Smooth muscle cell of the brain vasculature (primary cell): ENCODE results near the gene NLRP5.
"Not testable (repeated sequence)": the region's sequence is repeated elsewhere in the genome, so short reads cannot be mapped to it uniquely, and the experiment has no call there.

ENCODE experiments used
- DNase-seq: peaks from one replicate; pipeline ENCODE4 v3.0.0-alpha.2; 2012; ENCODE audit warnings: low read depth, low spot score

Gene NLRP5

GRCh38 chr19:56098237-56098636, 111.7 kb downstream of the NLRP5 start:
- not testable (repeated sequence) for DNase-seq

DNA sequence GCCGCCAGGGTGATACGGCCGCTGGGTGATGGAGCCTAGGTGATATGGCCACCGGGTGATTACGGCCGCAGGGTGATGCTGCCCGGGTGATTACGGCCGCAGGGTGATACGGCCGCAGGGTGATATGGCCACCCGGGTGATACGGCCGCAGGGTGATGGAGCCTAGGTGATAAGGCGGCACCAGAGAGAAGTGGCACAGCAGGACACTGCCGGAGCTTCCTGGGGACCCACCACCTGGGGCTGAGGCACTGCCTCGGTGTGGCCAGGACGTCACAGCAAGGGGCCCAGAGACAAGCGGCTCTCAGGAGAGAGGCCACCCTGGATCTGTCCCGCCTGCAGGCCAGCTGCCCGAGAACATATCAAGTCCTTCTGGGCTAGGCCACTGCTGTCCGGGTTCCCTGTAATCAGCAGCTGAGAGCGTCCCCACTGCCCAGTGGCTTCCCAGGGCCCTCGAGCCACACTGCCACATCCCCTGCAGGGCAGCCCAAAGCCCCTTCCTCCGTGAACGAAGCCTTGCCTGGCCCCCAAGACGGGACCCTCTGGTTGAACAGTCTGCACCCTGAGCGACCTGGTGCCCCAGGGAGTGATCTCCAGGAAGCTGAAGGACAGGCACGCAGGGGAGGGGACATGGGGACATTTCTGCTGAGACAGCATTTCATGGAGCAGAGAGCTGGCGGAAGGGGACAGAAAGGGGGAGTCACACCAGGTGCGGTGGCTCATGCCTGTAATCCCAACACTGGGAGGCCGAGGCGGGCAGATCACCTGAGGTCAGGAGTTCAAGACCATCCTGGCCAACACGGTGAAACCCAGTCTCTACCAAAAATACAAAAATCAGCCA, 112.4 kb downstream of the NLRP5 start:
- no peak for DNase-seq

DNA sequence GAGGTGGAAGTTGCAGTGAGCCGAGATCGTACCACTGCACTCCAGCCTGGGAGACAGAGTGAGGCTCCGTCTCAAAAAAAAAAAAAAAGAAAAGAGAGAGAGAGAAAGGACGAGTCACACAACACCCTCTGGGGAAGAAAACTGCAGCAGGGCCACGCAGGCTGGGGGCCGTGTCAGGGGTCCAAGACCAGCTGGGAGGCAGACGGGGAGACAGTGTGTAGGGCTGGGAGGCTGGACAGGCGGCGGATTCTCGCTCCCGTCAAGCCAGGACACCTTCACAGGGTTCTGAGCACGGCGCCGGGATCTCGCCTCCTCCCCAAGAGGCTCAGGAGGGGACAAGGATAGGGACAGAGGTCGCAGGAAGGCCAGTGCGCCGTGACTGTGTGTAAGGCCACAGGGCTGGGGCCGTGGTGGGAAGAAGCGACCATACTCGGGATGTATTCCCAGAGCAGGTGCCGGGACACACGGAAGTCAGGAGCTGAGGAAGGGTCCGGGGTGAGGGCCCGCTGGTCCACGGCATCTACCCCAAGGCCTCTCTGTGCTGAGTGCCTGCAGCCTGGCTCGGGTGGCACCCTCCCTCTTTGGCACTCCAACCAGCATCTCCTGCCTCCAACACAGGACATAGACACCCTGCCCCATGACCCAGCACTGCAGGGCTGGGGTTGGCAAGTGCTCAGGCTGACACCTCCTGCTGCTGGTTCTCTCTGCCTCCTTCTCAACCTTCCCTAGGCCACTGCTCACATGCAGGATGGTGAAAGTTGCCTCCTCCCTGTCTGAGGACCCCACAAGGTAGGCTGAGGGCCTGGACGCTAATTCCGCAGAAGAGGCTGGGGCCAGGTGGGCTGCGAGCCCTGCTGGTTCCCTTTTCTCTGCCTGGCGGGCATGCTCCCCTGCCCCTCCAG, 113.3 kb downstream of the NLRP5 start:
- DNase-seq, result no peak

DNA sequence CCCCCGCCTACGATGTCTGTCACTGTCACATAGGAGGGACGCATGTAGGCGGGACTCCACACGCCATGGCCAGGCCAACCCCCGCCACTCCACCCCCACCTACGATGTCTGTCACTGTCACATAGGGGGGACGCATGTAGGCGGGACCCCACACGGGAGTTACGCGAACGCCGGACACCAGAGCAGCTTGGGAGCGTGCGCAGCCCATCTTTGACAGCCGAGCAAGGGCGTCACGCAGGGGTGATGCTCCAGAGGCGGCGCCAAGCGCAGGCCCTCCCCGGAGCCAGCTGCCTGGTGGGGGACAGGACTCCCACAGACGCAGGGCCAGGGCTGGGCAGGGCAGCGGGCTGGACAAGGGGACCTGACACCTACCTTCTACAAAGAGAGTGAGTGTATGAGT, 114.5 kb downstream of the NLRP5 start:
- no peak for DNase-seq

- no peak for DNase-seq
Measured at GRCh38 chr19:56101746-56102535, 115.4 kb downstream of the NLRP5 start.

DNA sequence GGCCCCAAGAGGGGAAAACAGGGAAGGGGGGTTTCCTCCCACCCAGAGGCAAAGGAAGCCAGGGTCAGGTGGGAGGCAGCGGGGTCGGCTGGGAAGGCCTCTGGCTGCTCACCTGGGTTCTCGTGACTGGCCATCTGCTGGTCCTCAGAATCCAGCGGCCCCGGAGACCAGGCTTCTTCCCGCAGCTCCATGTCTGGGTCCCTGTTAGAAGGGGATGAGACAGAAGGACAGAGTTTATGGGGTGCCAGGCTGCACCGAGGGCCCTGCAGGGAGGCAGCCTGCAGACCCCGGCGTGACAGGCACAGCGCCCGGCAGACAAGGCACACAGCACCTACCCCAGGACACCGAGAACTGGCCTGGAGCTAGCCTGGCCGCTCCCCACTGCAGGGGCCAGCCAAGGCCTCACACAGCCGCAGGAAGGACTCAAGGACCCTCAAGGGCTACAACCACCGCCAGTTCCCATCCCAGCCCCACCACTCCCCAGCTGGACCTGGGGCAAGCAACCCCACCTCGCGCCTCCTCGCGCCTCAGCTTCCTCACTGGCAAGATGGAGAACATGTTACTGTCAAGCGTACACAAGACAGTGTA, 116.5 kb downstream of the NLRP5 start:
- DNase-seq, result no peak

DNA sequence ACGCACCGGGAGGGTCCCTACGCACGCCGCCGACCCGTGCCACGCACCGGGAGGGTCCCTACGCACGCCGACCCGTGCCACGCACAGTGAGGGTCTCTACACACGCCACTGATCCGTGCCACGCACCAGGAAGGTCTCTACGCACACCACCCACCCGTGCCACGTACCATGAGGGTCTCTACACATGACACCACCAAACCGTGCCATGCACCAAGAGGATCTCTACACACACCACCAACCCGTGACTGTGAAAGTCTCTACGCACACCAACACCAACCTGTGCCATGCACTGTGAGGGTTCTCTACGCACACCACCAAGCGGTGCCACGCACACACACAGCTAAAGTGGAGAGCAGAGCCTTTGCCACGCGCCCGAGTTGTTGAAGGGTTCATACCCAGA, 117.8 kb downstream of the NLRP5 start:
- no peak for DNase-seq

GRCh38 chr19:56105090-56105701, 118.6 kb downstream of the NLRP5 start:
- no peak for DNase-seq

GRCh38 chr19:56105831-56106396, 119.3 kb downstream of the NLRP5 start:
- not testable (repeated sequence) for DNase-seq

- DNase-seq, result no peak
Measured at GRCh38 chr19:56106397-56106849, 119.8 kb downstream of the NLRP5 start.

DNA sequence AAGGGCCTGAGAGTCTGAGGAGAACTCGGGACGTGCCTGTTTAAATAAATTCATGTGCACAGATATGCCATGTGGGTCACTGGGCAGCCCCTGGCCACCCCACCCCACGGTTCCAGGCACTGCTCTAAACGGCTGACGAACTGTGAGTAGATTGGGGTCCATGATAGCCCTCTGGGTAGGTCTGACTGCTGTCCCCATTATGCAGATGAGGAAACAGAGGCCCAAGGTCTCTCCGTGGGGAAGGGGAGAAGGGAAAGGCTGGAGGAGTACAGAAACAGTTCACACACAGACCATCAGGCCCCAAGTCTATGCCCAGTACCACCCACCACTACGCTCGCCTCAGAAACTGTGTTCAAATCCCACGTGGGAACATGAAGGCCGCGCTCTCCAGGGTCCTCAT, 120.4 kb downstream of the NLRP5 start:
- no peak for DNase-seq

GRCh38 chr19:56107626-56108351, 121.2 kb downstream of the NLRP5 start:
- DNase-seq, result no peak

DNA sequence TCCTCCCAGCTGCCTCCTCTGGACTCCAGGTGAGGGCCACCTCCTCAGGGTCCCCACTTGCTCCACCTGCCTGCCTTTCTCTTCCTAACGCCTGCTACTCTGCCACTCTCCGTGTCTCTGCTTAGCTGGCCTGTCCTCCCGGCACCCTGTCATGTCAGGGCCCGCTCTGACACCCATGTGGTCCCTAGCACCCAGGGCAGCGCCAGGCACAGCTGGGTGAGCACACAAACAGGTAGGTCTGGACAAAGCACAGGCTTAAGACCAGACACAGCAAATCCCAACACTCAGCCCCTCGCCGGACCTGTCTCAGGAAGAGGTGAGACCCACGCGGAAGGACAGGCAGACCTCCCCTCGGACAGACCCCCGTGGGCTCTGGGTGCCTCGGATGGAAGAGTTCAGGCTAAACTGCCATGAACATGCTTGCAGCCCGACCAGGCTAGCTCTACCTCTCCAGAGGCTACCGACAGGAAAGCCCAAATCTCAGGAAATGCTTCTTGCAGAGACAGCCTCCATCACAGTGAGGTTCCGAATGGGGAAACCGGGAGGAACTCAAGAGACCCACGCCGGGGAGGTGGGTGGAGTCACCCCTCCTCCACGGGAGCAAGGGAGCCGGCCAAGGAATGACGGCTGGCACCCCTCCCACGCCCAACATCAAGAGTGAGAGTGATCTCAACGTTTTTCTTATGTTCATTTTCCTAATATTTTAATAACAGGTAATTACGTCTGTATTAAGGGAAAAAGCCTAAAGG, 122.0 kb downstream of the NLRP5 start:
- DNase-seq, result no peak

GRCh38 chr19:56109226-56109625, 122.7 kb downstream of the NLRP5 start:
- no peak for DNase-seq

GRCh38 chr19:56110515-56111448, 124.2 kb downstream of the NLRP5 start:
- no peak for DNase-seq
